Measurements from ENCODE around the gene CHMP5.

The CHMP5 gene

GRCh38 chr9:33230756-33231622 lies 33.9 kb upstream of the CHMP5 start:
- no peaks in the 10 kb centered on the region for H3K4me1 ChIP-seq (ENCODE audit: control insufficient read depth, insufficient read depth, low read length)
- no peaks in the 10 kb centered on the region for H3K36me3 ChIP-seq (ENCODE audit: control insufficient read depth, insufficient read depth, low read length)
- no CpG with 5 or more reads among the region's 13 CpGs for WGBS (ENCODE audit: insufficient coverage, insufficient read length)
- no peak overlapping the region for H3K4me3 ChIP-seq (ENCODE audit: low read length)
- H3K27me3 ChIP-seq (ENCODE audit: control insufficient read depth, insufficient read depth, low read length) = no peaks in the 10 kb centered on the region
- no peak overlapping the region for H3K27ac ChIP-seq (ENCODE audit: low read length)
- no peak for DNase-seq (ENCODE audit: low read depth, low spot score)
- no peaks in the 10 kb centered on the region for H3K9me3 ChIP-seq (ENCODE audit: control insufficient read depth, insufficient read depth, low read length)

DNA sequence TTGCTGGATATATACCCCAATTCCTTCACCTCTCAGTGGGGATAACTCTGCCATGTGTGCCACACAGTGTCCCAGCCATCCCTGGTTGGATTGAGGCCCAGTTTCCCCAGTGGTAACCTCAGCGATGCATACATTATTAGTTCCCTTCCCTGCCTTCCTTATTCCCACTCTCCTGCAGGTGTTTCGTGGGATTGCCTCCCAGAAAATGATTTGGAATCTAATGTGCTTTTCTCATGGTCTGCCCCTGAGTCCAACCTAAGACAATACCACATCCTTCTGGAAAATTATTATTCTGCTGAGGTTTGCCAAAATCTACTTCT lies 33.3 kb upstream of the CHMP5 start:
- H3K4me3 ChIP-seq (ENCODE audit: low read length) = no peak overlapping the region
- DNase-seq (ENCODE audit: low read depth, low spot score) = no peak
- no CpG with 5 or more reads among the region's 2 CpGs for WGBS (ENCODE audit: insufficient coverage, insufficient read length)

GRCh38 chr9:33232815-33233214 lies 32.0 kb upstream of the CHMP5 start:
- no peak for DNase-seq (ENCODE audit: low read depth, low spot score)
- Histone ChIP-seq H3K27ac (ENCODE audit: low read length) (no peak overlapping the region), H3K27me3 (ENCODE audit: control insufficient read depth, insufficient read depth, low read length) (no peaks in the 10 kb centered on the region), H3K4me1 (ENCODE audit: control insufficient read depth, insufficient read depth, low read length) (no peaks in the 10 kb centered on the region), H3K9me3 (ENCODE audit: control insufficient read depth, insufficient read depth, low read length) (no peaks in the 10 kb centered on the region), H3K4me3 (ENCODE audit: low read length) (no peak overlapping the region), H3K36me3 (ENCODE audit: control insufficient read depth, insufficient read depth, low read length) (no peaks in the 10 kb centered on the region)
- WGBS (ENCODE audit: insufficient coverage, insufficient read length) = 100% methylated on average over 1 of the region's 6 CpGs

More for the DNA sequence above, 33.3 kb upstream of the CHMP5 start:
- Histone ChIP-seq H3K36me3 (ENCODE audit: control insufficient read depth, insufficient read depth, low read length) (no peaks in the 10 kb centered on the region), H3K27ac (ENCODE audit: low read length) (no peak overlapping the region), H3K9me3 (ENCODE audit: control insufficient read depth, insufficient read depth, low read length) (no peaks in the 10 kb centered on the region), H3K27me3 (ENCODE audit: control insufficient read depth, insufficient read depth, low read length) (no peaks in the 10 kb centered on the region), H3K4me1 (ENCODE audit: control insufficient read depth, insufficient read depth, low read length) (no peaks in the 10 kb centered on the region)

DNA sequence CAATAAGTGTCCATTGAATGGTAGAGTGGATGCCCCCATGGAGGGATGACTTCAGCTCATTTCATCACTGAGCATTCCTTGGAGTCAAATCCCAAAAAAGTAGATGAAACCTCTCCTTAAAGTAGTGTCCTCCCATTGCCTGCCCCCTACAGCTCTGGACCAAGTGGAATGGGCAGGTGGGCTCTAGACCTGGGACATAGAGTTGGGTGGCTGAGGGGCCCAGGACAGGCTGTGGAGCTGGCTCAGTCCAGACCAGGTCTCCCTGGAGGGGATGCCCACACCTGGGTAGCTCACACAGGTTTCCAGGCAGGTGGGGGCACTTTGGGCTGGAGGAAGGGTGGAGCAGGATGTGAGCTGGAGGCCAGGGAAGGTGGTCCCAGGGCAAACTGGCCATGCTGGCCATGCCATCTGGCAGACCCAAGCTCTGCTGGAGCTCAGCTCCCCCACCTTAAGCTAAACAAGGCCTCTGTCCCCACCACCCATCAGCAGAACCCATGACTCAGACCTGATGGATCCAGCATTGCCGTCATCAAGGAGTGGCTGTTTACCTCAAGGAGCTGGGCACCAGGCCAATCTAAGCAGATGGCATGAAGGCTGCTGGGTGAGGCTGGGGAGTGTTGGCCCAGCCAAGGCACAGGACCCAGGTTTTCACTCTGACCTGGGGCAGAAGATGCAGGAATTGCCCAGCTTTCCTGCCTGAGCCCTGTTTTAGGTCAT lies 31.1 kb upstream of the CHMP5 start:
- no CpG with 5 or more reads among the region's 1 CpG for WGBS (ENCODE audit: insufficient coverage, insufficient read length)
- no peaks in the 10 kb centered on the region for H3K27me3 ChIP-seq (ENCODE audit: control insufficient read depth, insufficient read depth, low read length)
- H3K36me3 ChIP-seq (ENCODE audit: control insufficient read depth, insufficient read depth, low read length) = no peaks in the 10 kb centered on the region
- no peak overlapping the region for H3K4me3 ChIP-seq (ENCODE audit: low read length)
- H3K27ac ChIP-seq (ENCODE audit: low read length) = no peak overlapping the region
- H3K9me3 ChIP-seq (ENCODE audit: control insufficient read depth, insufficient read depth, low read length) = no peaks in the 10 kb centered on the region
- H3K4me1 ChIP-seq (ENCODE audit: control insufficient read depth, insufficient read depth, low read length) = no peaks in the 10 kb centered on the region
- no peak for DNase-seq (ENCODE audit: low read depth, low spot score)

- H3K27me3 ChIP-seq (ENCODE audit: control insufficient read depth, insufficient read depth, low read length) = no peaks in the 10 kb centered on the region
- H3K4me3 ChIP-seq (ENCODE audit: low read length) = no peak overlapping the region
- no peak for DNase-seq (ENCODE audit: low read depth, low spot score)
- no peaks in the 10 kb centered on the region for H3K9me3 ChIP-seq (ENCODE audit: control insufficient read depth, insufficient read depth, low read length)
- H3K36me3 ChIP-seq (ENCODE audit: control insufficient read depth, insufficient read depth, low read length) = no peaks in the 10 kb centered on the region
- no CpG with 5 or more reads among the region's 9 CpGs for WGBS (ENCODE audit: insufficient coverage, insufficient read length)
- H3K4me1 ChIP-seq (ENCODE audit: control insufficient read depth, insufficient read depth, low read length) = no peaks in the 10 kb centered on the region
- H3K27ac ChIP-seq (ENCODE audit: low read length) = no peak overlapping the region
These were observed 30.1 kb upstream of the CHMP5 start for GRCh38 chr9:33234511-33235467.

DNA sequence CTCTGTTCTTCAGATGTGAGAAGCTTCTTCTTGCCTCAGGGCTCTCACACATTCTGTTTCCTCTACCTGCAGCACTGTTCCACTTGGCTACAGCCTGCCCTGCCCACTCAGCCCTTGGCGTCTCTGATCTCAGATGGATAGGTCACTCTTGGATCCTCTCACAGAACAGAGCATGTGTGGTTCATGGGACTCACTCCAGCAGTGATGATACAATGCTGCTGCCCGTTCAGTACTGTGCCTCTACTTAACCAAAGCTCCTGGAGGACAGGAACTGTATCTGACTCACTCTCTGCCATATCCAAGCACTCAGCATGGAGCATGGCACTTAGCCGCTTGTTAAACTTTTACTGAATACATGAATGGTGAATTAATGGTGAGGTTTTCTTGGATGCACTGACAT lies 28.3 kb upstream of the CHMP5 start:
- DNase-seq (ENCODE audit: low read depth, low spot score) = no peak
- H3K27ac ChIP-seq (ENCODE audit: low read length) = no peak overlapping the region
- no peaks in the 10 kb centered on the region for H3K27me3 ChIP-seq (ENCODE audit: control insufficient read depth, insufficient read depth, low read length)
- H3K36me3 ChIP-seq (ENCODE audit: control insufficient read depth, insufficient read depth, low read length) = no peaks in the 10 kb centered on the region
- no peaks in the 10 kb centered on the region for H3K9me3 ChIP-seq (ENCODE audit: control insufficient read depth, insufficient read depth, low read length)
- WGBS (ENCODE audit: insufficient coverage, insufficient read length) = no CpG with 5 or more reads among the region's 3 CpGs
- H3K4me1 ChIP-seq (ENCODE audit: control insufficient read depth, insufficient read depth, low read length) = no peaks in the 10 kb centered on the region
- H3K4me3 ChIP-seq (ENCODE audit: low read length) = no peak overlapping the region

GRCh38 chr9:33239921-33240320 lies 24.9 kb upstream of the CHMP5 start, which contains the start of gene SPINK4:
TSS of gene SPINK4 (plus strand) at chr9:33240167. CDS start at chr9:33240209, 42 bp downstream.
- Histone ChIP-seq H3K27me3 (ENCODE audit: control insufficient read depth, insufficient read depth, low read length) (no peaks in the 10 kb centered on the region), H3K9me3 (ENCODE audit: control insufficient read depth, insufficient read depth, low read length) (no peaks in the 10 kb centered on the region), H3K4me1 (ENCODE audit: control insufficient read depth, insufficient read depth, low read length) (no peaks in the 10 kb centered on the region; the same call in 1 of the 2 replicates), H3K36me3 (ENCODE audit: control insufficient read depth, insufficient read depth, low read length) (no peaks in the 10 kb centered on the region), H3K27ac (ENCODE audit: low read length) (no peak within 1 kb of the TSS), H3K4me3 (ENCODE audit: low read length) (no peak within 1 kb of the TSS)
- WGBS (ENCODE audit: insufficient coverage, insufficient read length) = no CpG with 5 or more reads among the region's 7 CpGs
- DNase-seq (ENCODE audit: low read depth, low spot score) = no peak

- Histone ChIP-seq H3K4me1 (ENCODE audit: control insufficient read depth, insufficient read depth, low read length) (no peaks in the 10 kb centered on the region; the same call in 1 of the 2 replicates), H3K36me3 (ENCODE audit: control insufficient read depth, insufficient read depth, low read length) (no peaks in the 10 kb centered on the region), H3K27me3 (ENCODE audit: control insufficient read depth, insufficient read depth, low read length) (no peaks in the 10 kb centered on the region), H3K4me3 (ENCODE audit: low read length) (no peak overlapping the region), H3K9me3 (ENCODE audit: control insufficient read depth, insufficient read depth, low read length) (no peaks in the 10 kb centered on the region), H3K27ac (ENCODE audit: low read length) (no peak overlapping the region)
- DNase-seq (ENCODE audit: low read depth, low spot score) = no peak
- WGBS (ENCODE audit: insufficient coverage, insufficient read length) = no CpG with 5 or more reads among the region's 5 CpGs
These were observed 23.6 kb upstream of the CHMP5 start for GRCh38 chr9:33241298-33241697.

DNA sequence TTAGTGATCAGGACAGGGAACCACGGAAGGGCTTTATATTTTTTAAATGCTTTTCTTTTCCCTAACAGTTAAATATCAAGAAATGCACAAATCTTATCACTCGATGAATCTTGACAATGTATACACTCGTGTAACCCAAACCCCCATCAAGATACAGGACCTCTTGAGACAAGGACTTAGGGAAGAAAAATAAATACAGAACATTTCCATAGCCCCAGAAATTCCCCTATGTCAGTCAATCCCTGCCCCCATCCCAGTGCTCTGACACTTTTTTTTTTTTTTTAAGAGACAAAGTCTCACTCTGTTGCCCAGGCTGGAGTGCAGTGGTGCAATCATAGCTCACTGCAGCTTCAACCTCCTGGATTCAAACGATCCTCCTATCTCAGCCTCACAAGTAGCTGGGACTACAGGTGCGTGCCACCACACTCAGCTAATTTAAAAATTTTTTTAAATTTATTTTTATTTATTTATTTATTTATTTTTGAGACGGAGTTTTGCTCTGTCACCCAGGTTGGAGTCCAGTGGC lies 22.2 kb upstream of the CHMP5 start:
- Histone ChIP-seq H3K4me3 (ENCODE audit: low read length) (no peak overlapping the region), H3K27me3 (ENCODE audit: control insufficient read depth, insufficient read depth, low read length) (no peaks in the 10 kb centered on the region), H3K27ac (ENCODE audit: low read length) (no peak overlapping the region), H3K4me1 (ENCODE audit: control insufficient read depth, insufficient read depth, low read length) (no peaks in the 10 kb centered on the region; the same call in 1 of the 2 replicates), H3K36me3 (ENCODE audit: control insufficient read depth, insufficient read depth, low read length) (no peaks in the 10 kb centered on the region), H3K9me3 (ENCODE audit: control insufficient read depth, insufficient read depth, low read length) (no peaks in the 10 kb centered on the region)
- WGBS (ENCODE audit: insufficient coverage, insufficient read length) = no CpG with 5 or more reads among the region's 6 CpGs
- no peak for DNase-seq (ENCODE audit: low read depth, low spot score)
